ENCODE results near the gene ADGRD1.

ADGRD1 gene

GRCh38 chr12:131122631-131123030 lies 168.9 kb downstream of the ADGRD1 start:
- H4K8ac ChIP-seq (ENCODE audit: low read length) = no peak overlapping the region
- H2BK5ac ChIP-seq (ENCODE audit: low read depth, low read length, poor library complexity, severe bottlenecking) = no peak overlapping the region
- H3K18ac ChIP-seq (ENCODE audit: low read depth in 1 of 2, low read length in 2 of 2) = no peak overlapping the region
- no peak overlapping the region for H2BK12ac ChIP-seq (ENCODE audit: low read length in 2 of 2)
- H4K91ac ChIP-seq (ENCODE audit: low read length) = no peak overlapping the region
- no peak overlapping the region for H3K23ac ChIP-seq (ENCODE audit: low read length in 2 of 2)
- no peak for DNase-seq
- no peaks in the 10 kb centered on the region for H3K36me3 ChIP-seq (ENCODE audit: control insufficient read depth in 1 of 2, insufficient read depth in 2 of 2, low read depth in 1 of 2, low read length in 2 of 2)
- no peak overlapping the region for H2BK15ac ChIP-seq (ENCODE audit: low read depth, poor library complexity, severe bottlenecking)
- no peak overlapping the region for H3K9ac ChIP-seq (ENCODE audit: low read length)
- H2BK120ac ChIP-seq (ENCODE audit: low read depth, low read length) = no peak overlapping the region
- H3K4me1 ChIP-seq (ENCODE audit: control insufficient read depth, insufficient read depth, low read depth, low read length) = no peaks in the 10 kb centered on the region
- WGBS = 82% methylated on average over 7 of the region's 7 CpGs
- H3K4me2 ChIP-seq (ENCODE audit: low read length, poor library complexity, severe bottlenecking) = no peak overlapping the region
- no peaks in the 10 kb centered on the region for H3K79me1 ChIP-seq (replicated peaks; ENCODE audit: low read length, poor library complexity, severe bottlenecking)
- H3K4me3 ChIP-seq (ENCODE audit: insufficient read depth in 1 of 2, low read depth in 1 of 2, low read length in 2 of 2) = no peak overlapping the region
- no peak overlapping the region for H3K4ac ChIP-seq (ENCODE audit: low read depth in 1 of 2, low read length in 2 of 2)
- H3K27me3 ChIP-seq (ENCODE audit: control insufficient read depth in 1 of 2, insufficient read depth in 1 of 2, low read length in 2 of 2) = no peaks in the 10 kb centered on the region
- no peak overlapping the region for H3K14ac ChIP-seq (ENCODE audit: low read length in 2 of 2)
- H2AFZ ChIP-seq (ENCODE audit: low read depth, low read length) = no peak overlapping the region
- H3K9me3 ChIP-seq (ENCODE audit: control insufficient read depth, low read length) = no peaks in the 10 kb centered on the region
- H3K27ac ChIP-seq (ENCODE audit: low read length, poor library complexity, severe bottlenecking) = no peak overlapping the region
- no peak overlapping the region for H2AK5ac ChIP-seq (ENCODE audit: low read length, severe bottlenecking)

GRCh38 chr12:131123817-131124216 lies 170.1 kb downstream of the ADGRD1 start:
- no peak overlapping the region for H2BK12ac ChIP-seq (ENCODE audit: low read length in 2 of 2)
- no peak overlapping the region for H3K18ac ChIP-seq (ENCODE audit: low read depth in 1 of 2, low read length in 2 of 2)
- H2BK5ac ChIP-seq (ENCODE audit: low read depth, low read length, poor library complexity, severe bottlenecking) = no peak overlapping the region
- no peak overlapping the region for H3K14ac ChIP-seq (ENCODE audit: low read length in 2 of 2)
- H2BK120ac ChIP-seq (ENCODE audit: low read depth, low read length) = no peak overlapping the region
- no peak for DNase-seq
- WGBS = 87% methylated on average over 7 of the region's 10 CpGs
- no peaks in the 10 kb centered on the region for H3K4me1 ChIP-seq (ENCODE audit: control insufficient read depth, insufficient read depth, low read depth, low read length)
- no peak overlapping the region for H3K23ac ChIP-seq (ENCODE audit: low read length in 2 of 2)
- H2BK15ac ChIP-seq (ENCODE audit: low read depth, poor library complexity, severe bottlenecking) = no peak overlapping the region
- no peak overlapping the region for H3K4me2 ChIP-seq (ENCODE audit: low read length, poor library complexity, severe bottlenecking)
- H3K79me1 ChIP-seq (replicated peaks; ENCODE audit: low read length, poor library complexity, severe bottlenecking) = no peaks in the 10 kb centered on the region
- H4K91ac ChIP-seq (ENCODE audit: low read length) = no peak overlapping the region
- H3K36me3 ChIP-seq (ENCODE audit: control insufficient read depth in 1 of 2, insufficient read depth in 2 of 2, low read depth in 1 of 2, low read length in 2 of 2) = no peaks in the 10 kb centered on the region
- H2AK5ac ChIP-seq (ENCODE audit: low read length, severe bottlenecking) = no peak overlapping the region
- H3K27me3 ChIP-seq (ENCODE audit: control insufficient read depth in 1 of 2, insufficient read depth in 1 of 2, low read length in 2 of 2) = no peaks in the 10 kb centered on the region
- H2AFZ ChIP-seq (ENCODE audit: low read depth, low read length) = no peak overlapping the region
- H3K4ac ChIP-seq (ENCODE audit: low read depth in 1 of 2, low read length in 2 of 2) = no peak overlapping the region
- H3K9me3 ChIP-seq (ENCODE audit: control insufficient read depth, low read length) = no peaks in the 10 kb centered on the region
- no peak overlapping the region for H3K9ac ChIP-seq (ENCODE audit: low read length)
- no peak overlapping the region for H4K8ac ChIP-seq (ENCODE audit: low read length)
- H3K27ac ChIP-seq (ENCODE audit: low read length, poor library complexity, severe bottlenecking) = no peak overlapping the region
- no peak overlapping the region for H3K4me3 ChIP-seq (ENCODE audit: insufficient read depth in 1 of 2, low read depth in 1 of 2, low read length in 2 of 2)

- DNase-seq = no peak
- no peak overlapping the region for H3K14ac ChIP-seq (ENCODE audit: low read length in 2 of 2)
- no peak overlapping the region for H3K4ac ChIP-seq (ENCODE audit: low read depth in 1 of 2, low read length in 2 of 2)
- H4K8ac ChIP-seq (ENCODE audit: low read length) = no peak overlapping the region
- peaks cover 0 to under 1% of the 10 kb centered on the region in 2 experiments for H3K27me3 ChIP-seq (ENCODE audit: control insufficient read depth in 1 of 2, insufficient read depth in 1 of 2, low read length in 2 of 2)
- H3K18ac ChIP-seq (ENCODE audit: low read depth in 1 of 2, low read length in 2 of 2) = no peak overlapping the region
- H2BK15ac ChIP-seq (ENCODE audit: low read depth, poor library complexity, severe bottlenecking) = no peak overlapping the region
- H3K23ac ChIP-seq (ENCODE audit: low read length in 2 of 2) = no peak overlapping the region
- H3K36me3 ChIP-seq (ENCODE audit: control insufficient read depth in 1 of 2, insufficient read depth in 2 of 2, low read depth in 1 of 2, low read length in 2 of 2) = no peaks in the 10 kb centered on the region
- no peak overlapping the region for H2AFZ ChIP-seq (ENCODE audit: low read depth, low read length)
- H2AK5ac ChIP-seq (ENCODE audit: low read length, severe bottlenecking) = no peak overlapping the region
- H3K4me2 ChIP-seq (ENCODE audit: low read length, poor library complexity, severe bottlenecking) = no peak overlapping the region
- no peak overlapping the region for H3K9ac ChIP-seq (ENCODE audit: low read length)
- H3K27ac ChIP-seq (ENCODE audit: low read length, poor library complexity, severe bottlenecking) = no peak overlapping the region
- no peak overlapping the region for H3K4me3 ChIP-seq (ENCODE audit: insufficient read depth in 1 of 2, low read depth in 1 of 2, low read length in 2 of 2)
- H4K91ac ChIP-seq (ENCODE audit: low read length) = no peak overlapping the region
- H2BK120ac ChIP-seq (ENCODE audit: low read depth, low read length) = no peak overlapping the region
- no peaks in the 10 kb centered on the region for H3K79me1 ChIP-seq (replicated peaks; ENCODE audit: low read length, poor library complexity, severe bottlenecking)
- no peaks in the 10 kb centered on the region for H3K4me1 ChIP-seq (ENCODE audit: control insufficient read depth, insufficient read depth, low read depth, low read length)
- 85% methylated on average over 19 of the region's 19 CpGs for WGBS
- H3K9me3 ChIP-seq (ENCODE audit: control insufficient read depth, low read length) = no peaks in the 10 kb centered on the region
- no peak overlapping the region for H2BK12ac ChIP-seq (ENCODE audit: low read length in 2 of 2)
- H2BK5ac ChIP-seq (ENCODE audit: low read depth, low read length, poor library complexity, severe bottlenecking) = no peak overlapping the region
Observed at GRCh38 chr12:131124487-131125280, 171.0 kb downstream of the ADGRD1 start.

- no peaks in the 10 kb centered on the region for H3K36me3 ChIP-seq (ENCODE audit: control insufficient read depth in 1 of 2, insufficient read depth in 2 of 2, low read depth in 1 of 2, low read length in 2 of 2)
- H3K9me3 ChIP-seq (ENCODE audit: control insufficient read depth, low read length) = no peaks in the 10 kb centered on the region
- H3K23ac ChIP-seq (ENCODE audit: low read length in 2 of 2) = no peak overlapping the region
- no peak overlapping the region for H2AK5ac ChIP-seq (ENCODE audit: low read length, severe bottlenecking)
- no peak overlapping the region for H4K91ac ChIP-seq (ENCODE audit: low read length)
- H3K14ac ChIP-seq (ENCODE audit: low read length in 2 of 2) = no peak overlapping the region
- H2BK5ac ChIP-seq (ENCODE audit: low read depth, low read length, poor library complexity, severe bottlenecking) = no peak overlapping the region
- H4K8ac ChIP-seq (ENCODE audit: low read length) = no peak overlapping the region
- H3K79me1 ChIP-seq (replicated peaks; ENCODE audit: low read length, poor library complexity, severe bottlenecking) = no peaks in the 10 kb centered on the region
- 88% methylated on average over 7 of the region's 7 CpGs for WGBS
- no peak overlapping the region for H3K18ac ChIP-seq (ENCODE audit: low read depth in 1 of 2, low read length in 2 of 2)
- H3K4me1 ChIP-seq (ENCODE audit: control insufficient read depth, insufficient read depth, low read depth, low read length) = no peaks in the 10 kb centered on the region
- no peak overlapping the region for H3K27ac ChIP-seq (ENCODE audit: low read length, poor library complexity, severe bottlenecking)
- no peak overlapping the region for H2BK120ac ChIP-seq (ENCODE audit: low read depth, low read length)
- H3K4me3 ChIP-seq (ENCODE audit: insufficient read depth in 1 of 2, low read depth in 1 of 2, low read length in 2 of 2) = no peak overlapping the region
- no peak overlapping the region for H3K4ac ChIP-seq (ENCODE audit: low read depth in 1 of 2, low read length in 2 of 2)
- H2AFZ ChIP-seq (ENCODE audit: low read depth, low read length) = no peak overlapping the region
- no peak overlapping the region for H2BK15ac ChIP-seq (ENCODE audit: low read depth, poor library complexity, severe bottlenecking)
- DNase-seq = no peak
- H3K27me3 ChIP-seq (ENCODE audit: control insufficient read depth in 1 of 2, insufficient read depth in 1 of 2, low read length in 2 of 2) = peaks cover 0 to 9% of the 10 kb centered on the region in 2 experiments
- H2BK12ac ChIP-seq (ENCODE audit: low read length in 2 of 2) = no peak overlapping the region
- H3K4me2 ChIP-seq (ENCODE audit: low read length, poor library complexity, severe bottlenecking) = no peak overlapping the region
- no peak overlapping the region for H3K9ac ChIP-seq (ENCODE audit: low read length)
Observed at GRCh38 chr12:131126662-131127173, 173.0 kb downstream of the ADGRD1 start.
